DOHH2 (cell line): Measurements from ENCODE around the gene PEA15.

ENCODE experiments used
- H3F3A ChIP-seq: fragments of 200-600 bp; sonication (generic), shearing (Covaris generic); 2 replicates; pipeline ENCODE4 v1.6.0; 2016; ENCODE audit warnings: antibody characterized with exemption, mild to moderate bottlenecking; ENCODE audit not compliant: control insufficient read depth, insufficient read depth
- H3K27ac ChIP-seq: fragments of 200-600 bp; sonication (generic); 2 replicates; pipeline ENCODE4 v1.5.1; 2014; ENCODE audit warnings: low read depth, mild to moderate bottlenecking, low read length, moderate library complexity
- H3K27me3 ChIP-seq: fragments of 200-600 bp; sonication (generic); 2 replicates; pipeline ENCODE4 v1.6.1; 2014; ENCODE audit warnings: mild to moderate bottlenecking, low read length, mixed read lengths; ENCODE audit not compliant: control insufficient read depth
- H3K36me3 ChIP-seq: fragments of 200-600 bp; sonication (generic); 2 replicates; pipeline ENCODE4 v1.6.1; 2014; ENCODE audit warnings: mild to moderate bottlenecking, low read length, moderate library complexity, mixed read lengths; ENCODE audit not compliant: control insufficient read depth
- H3K4me1 ChIP-seq: fragments of 200-600 bp; sonication (generic); 2 replicates; pipeline ENCODE4 v1.6.1; 2014; ENCODE audit warnings: mild to moderate bottlenecking, low read length, mixed read lengths; ENCODE audit not compliant: control insufficient read depth
- H3K4me2 ChIP-seq: fragments of 200-600 bp; sonication (generic); 2 replicates; pipeline ENCODE4 v1.6.0; 2014; ENCODE audit warnings: mild to moderate bottlenecking, low read length, moderate library complexity
- H3K4me3 ChIP-seq: fragments of 200-600 bp; sonication (generic); 2 replicates; pipeline ENCODE4 v1.5.1; 2014; ENCODE audit warnings: mild to moderate bottlenecking, low read length, mixed read lengths
- H3K79me2 ChIP-seq: fragments of 200-600 bp; sonication (generic); 2 replicates; pipeline ENCODE4 v1.6.1; 2014; ENCODE audit warnings: mild to moderate bottlenecking, low read length, mixed read lengths; ENCODE audit not compliant: control insufficient read depth
- H3K9me2 ChIP-seq: fragments of 200-600 bp; sonication (generic); replicated peaks from 2 replicates; pipeline ENCODE4 v1.6.1; 2014; ENCODE audit warnings: mild to moderate bottlenecking, low read length, mixed read lengths; ENCODE audit not compliant: control insufficient read depth
- H3K9me3 ChIP-seq: fragments of 200-600 bp; sonication (generic); 2 replicates; pipeline ENCODE4 v1.6.1; 2014; ENCODE audit warnings: antibody characterized with exemption, low read length, mixed read lengths; ENCODE audit not compliant: control insufficient read depth, insufficient read depth
- H4K20me1 ChIP-seq: fragments of 200-600 bp; sonication (generic); 2 replicates; pipeline ENCODE4 v1.6.0; 2014; ENCODE audit warnings: low read depth, mild to moderate bottlenecking, antibody characterized with exemption, low read length, moderate library complexity; ENCODE audit not compliant: control insufficient read depth, insufficient read depth
- EZH2phosphoT487 ChIP-seq: fragments of 200-600 bp; sonication (generic); IDR thresholded peaks from 2 replicates; pipeline ENCODE4 v1.6.1; 2017; ENCODE audit warnings: borderline replicate concordance, mild to moderate bottlenecking, antibody characterized with exemption, low read length, moderate library complexity, mixed read lengths
- TF ChIP-seq, protein P1 (sequence below): fragments of 200-600 bp; sonication (generic); IDR thresholded peaks from one replicate; pipeline ENCODE4 v1.5.1; 2014; ENCODE audit warnings: antibody characterized with exemption, mild to moderate bottlenecking, low read depth, low read length; ENCODE audit not compliant: poor library complexity, severe bottlenecking

PEA15 gene

DNA sequence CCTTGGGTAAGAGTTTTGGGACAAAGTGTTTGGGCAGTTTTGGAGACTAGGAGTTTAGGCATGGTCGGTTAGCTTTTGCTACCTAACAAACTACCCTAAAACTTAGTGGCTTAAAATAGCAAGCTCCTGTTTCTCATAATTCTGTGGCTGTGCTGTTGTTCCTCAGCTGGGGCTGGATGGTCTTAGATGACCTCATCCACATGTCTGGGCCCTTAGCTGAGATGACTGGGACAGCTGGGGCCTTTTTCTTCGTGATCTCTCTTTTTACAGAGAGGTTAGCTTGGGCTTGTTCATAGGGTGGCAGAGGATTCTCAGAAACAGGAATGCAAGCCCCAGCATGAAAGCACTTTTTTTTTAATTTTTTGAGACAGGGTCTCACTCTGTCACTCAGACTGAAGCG is 47.2 kb upstream of the PEA15 start:
- H3K9me2 ChIP-seq: no peaks in the 10 kb centered on the region
- no peaks in the 10 kb centered on the region for H3K4me1 ChIP-seq
- peaks cover 8% of the 10 kb centered on the region for H3K27me3 ChIP-seq
- H3F3A ChIP-seq: no peaks in the 10 kb centered on the region
- H3K79me2 ChIP-seq: no peaks in the 10 kb centered on the region
- H3K4me3 ChIP-seq: no peak overlapping the region
- H3K27ac ChIP-seq: no peak overlapping the region
- TF ChIP-seq, protein P1, sequence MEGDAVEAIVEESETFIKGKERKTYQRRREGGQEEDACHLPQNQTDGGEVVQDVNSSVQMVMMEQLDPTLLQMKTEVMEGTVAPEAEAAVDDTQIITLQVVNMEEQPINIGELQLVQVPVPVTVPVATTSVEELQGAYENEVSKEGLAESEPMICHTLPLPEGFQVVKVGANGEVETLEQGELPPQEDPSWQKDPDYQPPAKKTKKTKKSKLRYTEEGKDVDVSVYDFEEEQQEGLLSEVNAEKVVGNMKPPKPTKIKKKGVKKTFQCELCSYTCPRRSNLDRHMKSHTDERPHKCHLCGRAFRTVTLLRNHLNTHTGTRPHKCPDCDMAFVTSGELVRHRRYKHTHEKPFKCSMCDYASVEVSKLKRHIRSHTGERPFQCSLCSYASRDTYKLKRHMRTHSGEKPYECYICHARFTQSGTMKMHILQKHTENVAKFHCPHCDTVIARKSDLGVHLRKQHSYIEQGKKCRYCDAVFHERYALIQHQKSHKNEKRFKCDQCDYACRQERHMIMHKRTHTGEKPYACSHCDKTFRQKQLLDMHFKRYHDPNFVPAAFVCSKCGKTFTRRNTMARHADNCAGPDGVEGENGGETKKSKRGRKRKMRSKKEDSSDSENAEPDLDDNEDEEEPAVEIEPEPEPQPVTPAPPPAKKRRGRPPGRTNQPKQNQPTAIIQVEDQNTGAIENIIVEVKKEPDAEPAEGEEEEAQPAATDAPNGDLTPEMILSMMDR: no peak
- no peak for TF ChIP-seq EZH2phosphoT487
- no peaks in the 10 kb centered on the region for H3K36me3 ChIP-seq
- no peaks in the 10 kb centered on the region for H3K9me3 ChIP-seq
- no peak overlapping the region for H3K4me2 ChIP-seq
- no peaks in the 10 kb centered on the region for H4K20me1 ChIP-seq

DNA sequence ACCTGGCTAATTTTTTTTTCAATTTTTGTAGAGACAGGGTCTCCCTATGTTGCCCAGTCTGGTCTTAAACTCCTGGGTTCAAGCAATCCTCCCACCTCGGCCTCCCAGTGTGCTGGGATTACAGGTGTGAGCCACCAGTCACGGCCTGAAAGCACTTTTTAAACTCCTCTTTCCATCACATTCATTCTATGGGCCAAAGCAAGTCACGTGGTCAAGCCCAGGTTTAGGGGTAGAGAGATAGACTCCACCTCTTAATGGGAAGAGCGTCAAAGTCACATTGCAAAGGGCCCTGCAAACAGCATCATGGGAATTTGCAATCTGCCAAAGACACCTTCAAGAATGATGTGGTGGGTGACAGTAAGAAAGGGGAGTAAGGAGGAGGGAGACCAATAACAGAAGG is 46.6 kb upstream of the PEA15 start:
- H3K27me3 ChIP-seq: peaks cover 8% of the 10 kb centered on the region; the same call in 1 of the 2 replicates
- no peaks in the 10 kb centered on the region for H3K9me3 ChIP-seq
- H3K4me1 ChIP-seq: no peaks in the 10 kb centered on the region
- no peaks in the 10 kb centered on the region for H3K36me3 ChIP-seq
- no peaks in the 10 kb centered on the region for H3K9me2 ChIP-seq
- H3K4me2 ChIP-seq: no peak overlapping the region
- no peak overlapping the region for H3K4me3 ChIP-seq
- no peaks in the 10 kb centered on the region for H3F3A ChIP-seq
- H3K79me2 ChIP-seq: no peaks in the 10 kb centered on the region
- no peak overlapping the region for H3K27ac ChIP-seq
- TF ChIP-seq, protein P1: no peak
- TF ChIP-seq EZH2phosphoT487: no peak
- no peaks in the 10 kb centered on the region for H4K20me1 ChIP-seq

DNA sequence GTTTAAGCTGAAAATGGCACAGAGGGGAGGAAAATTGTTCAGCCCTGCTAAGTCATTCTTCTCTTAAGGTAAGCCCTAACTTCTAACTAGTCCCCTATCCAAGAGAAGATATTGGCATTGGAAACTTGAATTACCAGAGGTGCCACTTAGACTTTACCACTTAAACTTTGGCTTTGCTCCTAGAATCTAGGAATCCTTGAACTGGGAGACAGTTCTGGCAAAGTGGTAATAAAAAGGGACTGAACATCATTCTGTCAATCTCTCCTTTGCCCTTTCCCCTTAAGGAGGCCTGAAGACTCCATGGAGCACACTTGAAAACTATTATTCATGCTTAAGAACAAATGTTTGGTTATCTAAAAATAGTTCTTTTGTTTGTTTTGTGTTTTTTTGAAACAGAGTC is 45.3 kb upstream of the PEA15 start:
- TF ChIP-seq, protein P1: no peak
- no peak for TF ChIP-seq EZH2phosphoT487
- H3K4me2 ChIP-seq: no peak overlapping the region

More for the DNA sequence above, 45.3 kb upstream of the PEA15 start:
- Histone ChIP-seq H3F3A (no peaks in the 10 kb centered on the region), H3K79me2 (no peaks in the 10 kb centered on the region), H3K9me2 (no peaks in the 10 kb centered on the region), H3K4me3 (no peak overlapping the region), H3K4me1 (no peaks in the 10 kb centered on the region), H3K36me3 (no peaks in the 10 kb centered on the region), H3K27ac (no peak overlapping the region), H3K27me3 (peaks cover 8% of the 10 kb centered on the region; the same call in 1 of the 2 replicates), H3K9me3 (no peaks in the 10 kb centered on the region), H4K20me1 (no peaks in the 10 kb centered on the region)
